Measurements from ENCODE around the gene SH3RF1.

- TF ChIP-seq JUND (IDR thresholded peaks at IDR 0.05), result no peak
- TF ChIP-seq POLR2A (IDR thresholded peaks at IDR 0.05; ENCODE audit: borderline replicate concordance, extremely low read depth, insufficient read depth, insufficient read length), result no peak
- no peak for TF ChIP-seq TCF7L2 (IDR thresholded peaks at IDR 0.05; ENCODE audit: borderline replicate concordance, extremely low read depth, insufficient read depth, insufficient read length)
- TF ChIP-seq POLR2AphosphoS5 (IDR thresholded peaks at IDR 0.05; ENCODE audit: low read depth, low read length), result no peak
- no peak for TF ChIP-seq CTCF (IDR thresholded peaks at IDR 0.05 in 2 of 3, conservative IDR thresholded peaks at IDR 0.05 in 1 of 3; ENCODE audit: borderline replicate concordance in 1 of 3, insufficient read depth in 1 of 3, low read depth in 2 of 3, low read length in 2 of 3)
- no peak for TF ChIP-seq REST (IDR thresholded peaks at IDR 0.05; ENCODE audit: low read depth)
- no peak for TF ChIP-seq CEBPB (IDR thresholded peaks at IDR 0.05; ENCODE audit: low read depth)
- TF ChIP-seq ZFX (IDR thresholded peaks at IDR 0.05), result no peak
- no peak for TF ChIP-seq ZNF274 (IDR thresholded peaks at IDR 0.05; ENCODE audit: low read depth, low read length)
- no peak for TF ChIP-seq SIN3A (IDR thresholded peaks at IDR 0.05; ENCODE audit: low read depth)
- no peak for TF ChIP-seq MAX (IDR thresholded peaks at IDR 0.05)
- TF ChIP-seq RAD21 (IDR thresholded peaks at IDR 0.05; ENCODE audit: low read depth), result no peak
- TF ChIP-seq EZH2phosphoT487 (IDR thresholded peaks at IDR 0.05; ENCODE audit: borderline replicate concordance), result no peak
- no peak for TF ChIP-seq EZH2 (IDR thresholded peaks at IDR 0.05)
Measured at GRCh38 chr4:169124661-169125060, 146.1 kb downstream of the SH3RF1 start.
